ENCODE measurements around the gene ITGB7. TPM values are rescaled to one million over a fixed set of nuclear protein-coding genes. Genes with fewer than 3 reads are reported as not detected.

ITGB7 gene
- total and polyA plus RNA-seq, 10 of the 15 experiments (the other 5 are each of a cell fraction or from before 2014, with no cell fraction given), result 54.5 to 487 (median 252) TPM

GRCh38 chr12:53152390-53152789 is 54.7 kb downstream of the ITGB7 start:
- no peak for ATAC-seq
- no peak for TF ChIP-seq YBX1 (IDR thresholded peaks at IDR 0.05)
- TF ChIP-seq NR2C1 (IDR thresholded peaks at IDR 0.05), result no peak
- no peak for TF ChIP-seq SRF (IDR thresholded peaks at IDR 0.05; ENCODE audit: low read depth in 2 of 2, low read length in 2 of 2)
- no peak for TF ChIP-seq ZBTB4 (CRISPR knock-in tag; IDR thresholded peaks at IDR 0.05)
- TF ChIP-seq IRF5 (IDR thresholded peaks at IDR 0.05; ENCODE audit: borderline replicate concordance), result no peak
- TF ChIP-seq PBX3 (IDR thresholded peaks at IDR 0.05; ENCODE audit: insufficient replicate concordance, low read depth, low read length), result no peak

More at GRCh38 chr12:53152390-53152789, 54.7 kb downstream of the ITGB7 start:
- SMC1A ChIA-PET (ENCODE audit: uncharacterized antibody, unreplicated experiment), result interaction anchor here (0.6 to 0.9 kb wide), 2 partner anchors 62 to 461 kb away, joined by 3 read pairs; no protein-coding TSS in a partner anchor
- H3K9ac ChIP-seq (ENCODE audit: control insufficient read depth, insufficient read depth, low read length), result no peak overlapping the region
- no peak overlapping the region for H3K4me3 ChIP-seq
- in situ Hi-C loops (cut with MboI) (no loop called here), intact Hi-C loops (cut with micrococcal nuclease; ENCODE audit: unreplicated experiment) (no loop called here)
- no peaks in the 10 kb centered on the region for H3K4me1 ChIP-seq (ENCODE audit: control insufficient read depth, insufficient read depth, low read length)
- H2AFZ ChIP-seq (ENCODE audit: control insufficient read depth, low read depth, low read length), result no peak overlapping the region
- no peaks in the 10 kb centered on the region for H4K20me1 ChIP-seq (ENCODE audit: control insufficient read depth, insufficient read depth)
- RAD21 ChIA-PET (ENCODE audit: unreplicated experiment), result interaction anchor here (0.7 kb wide), 1 partner anchor 84 kb away, joined by 3 read pairs; no protein-coding TSS in a partner anchor
- no peaks in the 10 kb centered on the region for H3K36me3 ChIP-seq (ENCODE audit: control insufficient read depth in 2 of 2, insufficient read depth in 2 of 2, low read length in 1 of 2)
- H3K4me2 ChIP-seq (ENCODE audit: control insufficient read depth, insufficient read depth), result no peak overlapping the region
- no peak overlapping the region for H3K27ac ChIP-seq (ENCODE audit: control insufficient read depth, insufficient read depth)
- no peaks in the 10 kb centered on the region; the same call in 2 of the 3 replicates for H3K9me3 ChIP-seq (replicated peaks; ENCODE audit: control insufficient read depth, insufficient read depth, low read length)
- no peaks in the 10 kb centered on the region for H3K79me2 ChIP-seq (ENCODE audit: control insufficient read depth, insufficient read depth, low read length)
- POLR2A ChIA-PET, result no interaction called here
- no peak for FAIRE-seq
- no peak for DNase-seq (ENCODE audit: low read depth, low spot score)
- H3K27me3 ChIP-seq (replicated peaks in 1 of 2; ENCODE audit: control insufficient read depth in 2 of 2, insufficient read depth in 2 of 2, low read length in 1 of 2), result no peaks in the 10 kb centered on the region
- CTCF ChIA-PET, result interaction anchor here (0.6 to 2.1 kb wide), 2 partner anchors 50 to 62 kb away, joined by 3 to 6 read pairs; partner anchors contain the start of gene SOAT2
- BruUV-seq (replicated peaks), result no TSS peak

Data from GM12878 (cell line).